GM12878 (cell line): ENCODE results near the gene DHCR24. TPM values are rescaled to one million over a fixed set of nuclear protein-coding genes. Genes with fewer than 3 reads are reported as not detected.

ENCODE experiments used
- BMI1 ChIP-seq: fragments of 450-650 bp; IDR thresholded peaks from 2 replicates; pipeline ENCODE4 v1.6.1; 2016; ENCODE audit warnings: mild to moderate bottlenecking, moderate library complexity, borderline replicate concordance
- CHD2 ChIP-seq: IDR thresholded peaks from 2 replicates; pipeline ENCODE4 v1.6.1; 2011; ENCODE audit warnings: low read depth, low read length, improper control_type of control experiment, borderline replicate concordance
- E2F8 ChIP-seq: fragments of 450-650 bp; IDR thresholded peaks from 2 replicates; pipeline ENCODE4 v1.6.1; 2018; ENCODE audit warnings: mild to moderate bottlenecking, low read depth, moderate library complexity; ENCODE audit not compliant: partially characterized antibody
- JUND ChIP-seq: IDR thresholded peaks from 2 replicates; pipeline ENCODE4 v1.6.1; 2012; ENCODE audit warnings: low read depth, mild to moderate bottlenecking, low read length, improper control_type of control experiment, moderate library complexity
- PAX8 ChIP-seq: fragments of 450-650 bp; IDR thresholded peaks from 2 replicates; pipeline ENCODE4 v1.6.1; 2017; ENCODE audit warnings: mild to moderate bottlenecking, moderate library complexity
- ZNF687 ChIP-seq: fragments of 450-650 bp; IDR thresholded peaks from 2 replicates; pipeline ENCODE4 v1.6.1; 2017; ENCODE audit warnings: mild to moderate bottlenecking, moderate library complexity
- polyA plus RNA-seq, 11 experiments: library from polyadenylated mRNA; depleted of rRNA in 4 of 11; unstranded in 6 of 11; stranded (reverse) in 5 of 11; fragments of >200 nt; fragmentation: Nextera tagmentation in 4 of 11; fragmentation: Illumina TruSeq in 1 of 11; extraction: Ambion mirVana in 4 of 11; extraction: Trizol in 1 of 11; gene quantifications; 1 replicate in 1 of 11; 2 replicates in 10 of 11; pipeline versions ENCODE4 v1.2.1 to v1.2.3, GENCODE V29; 2011 to 2016; ENCODE audit warnings: inconsistent platforms in 2 of 11, missing spikeins in 2 of 11, low read depth in 1 of 11
- total RNA-seq, 4 experiments: library from RNA; depleted of rRNA in 3 of 4; stranded (reverse); fragments of >200 nt in 3 of 4; fragmentation: Illumina TruSeq in 1 of 4; extraction: Trizol in 1 of 4; gene quantifications; 2 replicates each; pipeline versions ENCODE4 v1.2.1 to v1.2.3, GENCODE V29; 2013 to 2021

The DHCR24 gene
- total and polyA plus RNA-seq, 10 of the 15 experiments (the other 5 are each of a cell fraction or from before 2014, with no cell fraction given) = 23.3 to 169 (median 120) TPM

GRCh38 chr1:54889132-54889725 is 2.2 kb upstream of the DHCR24 start (continued):
- no peak for TF ChIP-seq JUND
- no peak for TF ChIP-seq E2F8
- TF ChIP-seq CHD2 = no peak
- TF ChIP-seq BMI1 = no peak
- no peak for TF ChIP-seq PAX8
- no peak for TF ChIP-seq ZNF687
